Measurements from ENCODE around the gene CD160. TPM values are rescaled to one million over a fixed set of nuclear protein-coding genes. Genes with fewer than 3 reads are reported as not detected.
A peak's percentile ranks its signal among the peaks of the same experiment; 100 is the strongest.

The CD160 gene
- total and polyA plus RNA-seq, 2 of the 4 experiments (the other 2 are of a cell fraction): not detected

GRCh38 chr1:145751491-145752037 lies 32.3 kb downstream of the CD160 start:
- Histone ChIP-seq H3K9me1 (ENCODE audit: insufficient read depth, low read length) (peaks cover 13% of the 10 kb centered on the region), H4K8ac (ENCODE audit: low read depth in 2 of 2, low read length in 2 of 2) (peak overlapping the region in 1 of 2 experiments; percentile 95; a peak in 2 of 4 replicates), H4K91ac (ENCODE audit: insufficient read depth, low read depth, low read length) (peak overlapping the region; percentile 94; the same call in 1 of the 2 replicates), H2AK9ac (replicated peaks; ENCODE audit: low read depth, low read length, poor library complexity) (peak overlapping the region; percentile 84), H3K79me1 (ENCODE audit: low read depth in 1 of 2, low read length in 2 of 2) (peaks cover 27 to 80% of the 10 kb centered on the region in 2 experiments), H2BK5ac (ENCODE audit: low read depth, low read length, poor library complexity, severe bottlenecking) (peak overlapping the region; percentile 99), H3K14ac (replicated peaks; ENCODE audit: low read depth, low read length) (peak overlapping the region; percentile 92), H2AK5ac (ENCODE audit: low read depth, low read length) (peak overlapping the region; percentile 99), H3K36me3 (ENCODE audit: control insufficient read depth, insufficient read depth, low read length) (peaks cover 24% of the 10 kb centered on the region), H2BK120ac (ENCODE audit: low read depth, low read length) (peak overlapping the region; percentile 95), H3K9ac (ENCODE audit: low read depth, low read length) (peak overlapping the region; percentile 49), H3K9me3 (ENCODE audit: control insufficient read depth, insufficient read depth, low read length) (no peaks in the 10 kb centered on the region), H3K4me3 (ENCODE audit: insufficient read depth, low read depth, low read length) (no peak overlapping the region), H2AFZ (replicated peaks; ENCODE audit: low read length, poor library complexity) (peak overlapping the region; percentile 47), H3K56ac (ENCODE audit: extremely low read depth, insufficient read depth, low read length) (peak overlapping the region; percentile 89), H3K27me3 (ENCODE audit: control insufficient read depth, insufficient read depth, low read length) (no peaks in the 10 kb centered on the region), H3K27ac (ENCODE audit: insufficient read depth, low read length) (peak overlapping the region; percentile 99), H3K18ac (ENCODE audit: low read depth, low read length) (peak overlapping the region; percentile 97), H2BK15ac (ENCODE audit: low read depth, low read length) (peak overlapping the region; percentile 97), H4K5ac (ENCODE audit: low read depth, low read length) (peak overlapping the region; percentile 97), H3K4ac (ENCODE audit: low read depth, low read length) (peak overlapping the region; percentile 99), H3K4me1 (ENCODE audit: control insufficient read depth, insufficient read depth, low read length) (peaks cover 10% of the 10 kb centered on the region), H3K4me2 (ENCODE audit: low read depth, low read length) (peak overlapping the region; percentile 69), H4K20me1 (ENCODE audit: insufficient read depth, low read length) (peaks cover 7% of the 10 kb centered on the region), H3K23ac (ENCODE audit: low read depth, low read length) (peak overlapping the region; percentile 91), H2BK20ac (ENCODE audit: low read depth, low read length) (peak overlapping the region; percentile 94)
- 100% methylated on average over 1 of the region's 5 CpGs; no CpG with 5 or more reads in 1 of the 2 experiments for WGBS, 2 experiments (ENCODE audit: extremely low coverage in 2 of 2, insufficient read length in 1 of 2)
- ChIA-PET CTCF (interaction anchor here (0.6 to 1.5 kb wide), 3 partner anchors 23 to 141 kb away, joined by 3 to 5 read pairs (median 3); partner anchors contain the start of gene NUDT17), POLR2A (ENCODE audit: unreplicated experiment) (interaction anchor here (1.0 kb wide), 1 partner anchor 12 kb away, joined by 3 read pairs; no protein-coding TSS in a partner anchor)
- no TSS peak for BruUV-seq (replicated peaks)
- peak; percentile 97 for DNase-seq
- dilution Hi-C loops (cut with HindIII; ENCODE audit: low sequenced_read_pairs, unreplicated experiment) (no loop called here), in situ Hi-C loops (cut with MboI; ENCODE audit: low sequenced_read_pairs) (no loop called here), intact Hi-C loops (cut with micrococcal nuclease) (no loop called here)
- TF ChIP-seq CTCF (conservative IDR thresholded peaks at IDR 0.05; ENCODE audit: low read depth, low read length) (no peak), RFX5 (IDR thresholded peaks at IDR 0.05; ENCODE audit: low read depth, low read length) (no peak), MAFK (IDR thresholded peaks at IDR 0.05; ENCODE audit: low read depth, low read length) (no peak), ELK1 (IDR thresholded peaks at IDR 0.05; ENCODE audit: borderline replicate concordance, low read depth, low read length) (no peak), MXI1 (IDR thresholded peaks at IDR 0.05; ENCODE audit: borderline replicate concordance, low read depth, low read length) (no peak), POLR2A (IDR thresholded peaks at IDR 0.05; ENCODE audit: low read depth, low read length) (no peak), MAZ (IDR thresholded peaks at IDR 0.05; ENCODE audit: borderline replicate concordance, low read depth, low read length) (no peak), FOS (IDR thresholded peaks at IDR 0.05; ENCODE audit: low read depth, low read length) (peak; percentile 78), RAD21 (IDR thresholded peaks at IDR 0.05; ENCODE audit: low read length) (no peak), USF2 (IDR thresholded peaks at IDR 0.05; ENCODE audit: low read depth, low read length) (peak; percentile 55; the same call in 1 of the 2 replicates), RCOR1 (IDR thresholded peaks at IDR 0.05; ENCODE audit: insufficient replicate concordance, low read length) (no peak), SMC3 (IDR thresholded peaks at IDR 0.05; ENCODE audit: low read depth, low read length) (no peak), CEBPB (IDR thresholded peaks at IDR 0.05; ENCODE audit: low read depth, low read length) (no peak)
- peak; percentile 91 for ATAC-seq (ENCODE audit: low read depth)
